ENCODE measurements around the gene RNF115.

GRCh38 chr1:145690587-145691558, 133.0 kb downstream of the RNF115 start:
- no peak for TF ChIP-seq CTCF (IDR thresholded peaks at IDR 0.05; ENCODE audit: poor library complexity, severe bottlenecking)
- no peak for TF ChIP-seq TAF1 (IDR thresholded peaks at IDR 0.05; ENCODE audit: low read depth)
- no peak for TF ChIP-seq RAD21 (conservative IDR thresholded peaks at IDR 0.05)
- TF ChIP-seq MXI1 (conservative IDR thresholded peaks at IDR 0.05; ENCODE audit: poor library complexity, severe bottlenecking), result no peak

All from neural cell (in vitro differentiated cells).